ENCODE measurements around the gene BORCS6. TPM values are rescaled to one million over a fixed set of nuclear protein-coding genes. Genes with fewer than 3 reads are reported as not detected.

Gene BORCS6
- polyA plus RNA-seq, 4 donors: 7.9 to 13.8 (median 10.8) TPM

DNA sequence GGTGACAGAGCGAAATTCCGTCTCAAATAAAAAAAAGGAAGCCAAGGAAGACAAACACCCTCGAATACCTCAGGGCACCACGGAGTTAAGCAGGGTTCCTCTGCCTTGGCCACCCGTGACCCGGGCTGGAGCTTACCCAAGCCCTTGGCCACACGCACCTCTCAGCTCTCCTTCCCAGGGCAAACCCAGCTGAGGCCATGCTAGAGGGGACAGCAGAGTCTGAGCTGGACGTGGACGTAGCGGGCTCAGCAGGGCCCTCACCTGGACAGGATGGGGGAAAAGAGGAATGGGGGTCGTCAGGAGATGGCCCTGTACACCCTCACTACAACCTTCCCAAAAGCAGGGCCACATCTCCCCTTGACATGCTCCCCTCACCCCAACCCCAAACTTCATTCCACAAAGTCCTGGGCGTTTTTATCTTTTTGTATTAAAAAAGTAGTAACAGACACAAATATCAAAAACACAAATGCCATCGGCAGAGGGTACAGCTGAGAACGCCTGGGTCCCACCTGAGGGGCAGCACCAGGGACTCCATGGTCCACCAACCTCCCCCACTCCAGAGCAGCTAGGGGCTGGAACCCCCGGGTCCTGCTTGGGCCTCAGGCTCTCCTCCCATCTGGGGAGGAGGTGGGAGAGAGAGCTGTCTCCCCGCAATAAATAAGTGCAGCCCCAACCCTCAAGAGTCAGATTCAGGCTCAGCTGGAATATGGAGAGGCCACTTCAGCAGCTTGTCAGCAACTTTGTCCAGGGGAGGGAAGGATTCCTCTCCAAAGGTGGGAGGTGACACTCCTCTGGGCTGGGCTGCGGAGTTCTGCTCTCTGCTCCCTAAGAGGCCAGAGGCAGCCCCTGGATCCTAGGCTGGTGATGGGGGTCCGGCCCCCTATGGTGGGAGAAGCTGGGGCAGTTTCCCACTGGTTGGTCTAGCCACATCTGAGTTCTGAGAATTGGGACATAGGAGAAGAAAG lies 49.6 kb downstream of the BORCS6 start:
- H3K36me3 ChIP-seq (ENCODE audit: control insufficient read depth in 3 of 3, insufficient read depth in 2 of 3, low read depth in 1 of 3, low read length in 3 of 3): peaks cover 18 to 57% (median 30%) of the 10 kb centered on the region in 3 donors
- H3K27ac ChIP-seq (ENCODE audit: low read depth in 1 of 3, low read length in 2 of 3): peak overlapping the region in 1 of 3 donors; percentile 7
- no peak for DNase-seq
- no peaks in the 10 kb centered on the region for H3K27me3 ChIP-seq (ENCODE audit: control insufficient read depth in 3 of 3, insufficient read depth in 3 of 3, low read length in 3 of 3)
- no peak for FAIRE-seq
- peaks cover 0 to 16% (median 2%) of the 10 kb centered on the region in 3 donors for H3K4me1 ChIP-seq (ENCODE audit: control insufficient read depth in 3 of 3, insufficient read depth in 2 of 3, low read depth in 1 of 3, low read length in 2 of 3)
- 87 to 92% (median 90%) methylated on average over 18 of the region's 18 CpGs for whole genome bisulfite sequencing, 3 donors
- H3K4me3 ChIP-seq (ENCODE audit: low read depth in 1 of 3, low read length in 3 of 3): no peak overlapping the region
- H3K9me3 ChIP-seq (ENCODE audit: control insufficient read depth in 2 of 2, insufficient read depth in 1 of 2, low read depth in 1 of 2, low read length in 1 of 2): no peaks in the 10 kb centered on the region

DNA sequence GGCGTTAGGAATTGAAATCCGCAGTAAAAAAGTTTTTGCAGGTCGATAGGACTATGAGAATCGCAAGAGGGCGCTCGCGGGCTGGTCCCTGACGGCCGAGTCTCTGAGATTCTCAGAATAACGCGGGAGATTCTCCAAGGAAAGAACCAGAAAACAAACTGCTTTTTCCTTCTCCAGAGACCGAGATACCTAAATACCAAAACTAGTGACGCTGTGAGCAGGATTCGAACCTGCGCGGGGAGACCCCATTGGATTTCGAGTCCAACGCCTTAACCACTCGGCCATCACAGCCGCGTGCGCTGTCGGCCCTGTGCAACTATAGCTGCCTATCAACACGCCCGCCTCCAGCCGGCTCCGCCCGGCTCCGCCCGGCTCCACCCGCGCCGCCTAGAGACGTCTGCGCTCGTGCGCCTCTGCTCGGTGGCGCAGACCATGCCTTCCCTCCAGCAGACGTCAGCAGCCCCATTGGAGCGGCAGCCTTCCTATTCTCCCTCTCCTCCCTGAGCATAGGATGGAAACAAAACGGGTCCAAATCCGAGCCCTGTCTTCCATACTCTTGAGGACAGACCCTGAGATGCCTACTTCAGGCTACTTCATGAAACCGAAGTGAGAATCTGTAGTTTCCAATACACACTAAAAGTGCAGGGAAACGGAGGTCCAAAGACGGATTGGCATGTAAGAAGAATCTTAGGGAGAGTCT lies 51.2 kb downstream of the BORCS6 start:
- Histone ChIP-seq H3K9me3 (ENCODE audit: control insufficient read depth in 2 of 2, insufficient read depth in 1 of 2, low read depth in 1 of 2, low read length in 1 of 2) (no peaks in the 10 kb centered on the region), H3K4me1 (ENCODE audit: control insufficient read depth in 3 of 3, insufficient read depth in 2 of 3, low read depth in 1 of 3, low read length in 2 of 3) (peaks cover 0 to 16% (median 2%) of the 10 kb centered on the region in 3 donors), H3K27me3 (ENCODE audit: control insufficient read depth in 3 of 3, insufficient read depth in 3 of 3, low read length in 3 of 3) (no peaks in the 10 kb centered on the region), H3K4me3 (ENCODE audit: low read depth in 1 of 3, low read length in 3 of 3) (peak overlapping the region; percentile 23 to 62 (median 35)), H3K27ac (ENCODE audit: low read depth in 1 of 3, low read length in 2 of 3) (peak overlapping the region; percentile 84 to 98 (median 97)), H3K36me3 (ENCODE audit: control insufficient read depth in 3 of 3, insufficient read depth in 2 of 3, low read depth in 1 of 3, low read length in 3 of 3) (peaks cover 9 to 42% (median 18%) of the 10 kb centered on the region in 3 donors)
- DNase-seq (peak; percentile 95 to 98), FAIRE-seq (no peak)
- 0 to 1% (median 0%) methylated on average over 46 of the region's 46 CpGs for WGBS, 3 donors

- no peaks in the 10 kb centered on the region for H3K9me3 ChIP-seq (ENCODE audit: control insufficient read depth in 2 of 2, insufficient read depth in 1 of 2, low read depth in 1 of 2, low read length in 1 of 2)
- WGBS, 3 donors: 1% methylated on average over 7 of the region's 7 CpGs
- no peak for DNase-seq
- peaks cover 5 to 37% (median 14%) of the 10 kb centered on the region in 3 donors for H3K36me3 ChIP-seq (ENCODE audit: control insufficient read depth in 3 of 3, insufficient read depth in 2 of 3, low read depth in 1 of 3, low read length in 3 of 3)
- H3K4me1 ChIP-seq (ENCODE audit: control insufficient read depth in 3 of 3, insufficient read depth in 2 of 3, low read depth in 1 of 3, low read length in 2 of 3): peaks cover 0 to 16% (median 2%) of the 10 kb centered on the region in 3 donors
- H3K27me3 ChIP-seq (ENCODE audit: control insufficient read depth in 3 of 3, insufficient read depth in 3 of 3, low read length in 3 of 3): no peaks in the 10 kb centered on the region
- FAIRE-seq: no peak
- H3K27ac ChIP-seq (ENCODE audit: low read depth in 1 of 3, low read length in 2 of 3): peak overlapping the region in 2 of 3 donors; percentile 97 to 98
- H3K4me3 ChIP-seq (ENCODE audit: low read depth in 1 of 3, low read length in 3 of 3): peak overlapping the region in 1 of 3 donors; percentile 26
Measured at GRCh38 chr17:8138374-8138671, 51.7 kb downstream of the BORCS6 start.

Other genes starting within 250 kb of the BORCS6 start
- under 1 TPM in 1 of 4 donors, not detected in 3; 0.81 TPM for gene GUCY2D, start 187.6 kb downstream of the BORCS6 start, polyA plus RNA-seq
- 1 to 10 TPM in 2 of 4 donors, under 1 TPM in 2; 0.31 to 2.0 (median 1.2) TPM for gene ALOX15B, start 151.1 kb downstream of the BORCS6 start, polyA plus RNA-seq
- 1 to 10 TPM in 1 of 4 donors, under 1 TPM in 3; 0.45 to 3.0 (median 0.73) TPM for gene ALOX12B, start 102.5 kb downstream of the BORCS6 start, polyA plus RNA-seq
- 1 to 10 TPM in 1 of 4 donors, under 1 TPM in 1, not detected in 2; 0.13 to 1.6 TPM for gene ALOXE3, start 71.7 kb downstream of the BORCS6 start, polyA plus RNA-seq
- under 1 TPM in 1 of 4 donors, not detected in 3; 0.06 TPM for gene HES7, start 66.1 kb downstream of the BORCS6 start, polyA plus RNA-seq
- 10 to 100 TPM; 17.3 to 79.4 (median 54.0) TPM for gene PER1, start 37.8 kb downstream of the BORCS6 start, polyA plus RNA-seq
- gene VAMP2, start 27.2 kb downstream of the BORCS6 start, polyA plus RNA-seq: 10 to 100 TPM; 27.5 to 75.9 (median 46.7) TPM
- 10 to 100 TPM in 2 of 4 donors, 1 to 10 TPM in 1, under 1 TPM in 1; 0.89 to 14.9 (median 7.4) TPM for gene TMEM107, start 13.8 kb downstream of the BORCS6 start, polyA plus RNA-seq
- 10 to 100 TPM in 2 of 4 donors, 1 to 10 TPM in 2; 4.9 to 48.4 (median 14.3) TPM for gene AURKB, start 20.4 kb upstream of the BORCS6 start, polyA plus RNA-seq
- gene CTC1, start 57.9 kb upstream of the BORCS6 start, polyA plus RNA-seq: 10 to 100 TPM; 10.1 to 25.8 (median 16.5) TPM
- 10 to 100 TPM in 3 of 4 donors, 1 to 10 TPM in 1; 6.9 to 21.4 (median 13.6) TPM for gene PFAS, start 59.1 kb upstream of the BORCS6 start, polyA plus RNA-seq
- 10 to 100 TPM; 15.0 to 40.4 (median 24.2) TPM for gene RANGRF, start 98.5 kb upstream of the BORCS6 start, polyA plus RNA-seq
- 1 to 10 TPM; 1.8 to 4.9 (median 2.4) TPM for gene SLC25A35, start 105.2 kb upstream of the BORCS6 start, polyA plus RNA-seq
- gene ARHGEF15, start 120.1 kb upstream of the BORCS6 start, polyA plus RNA-seq: 10 to 100 TPM in 1 of 4 donors, 1 to 10 TPM in 2, under 1 TPM in 1; 0.22 to 13.6 (median 2.5) TPM
- gene ODF4, start 149.7 kb upstream of the BORCS6 start, polyA plus RNA-seq: not detected
- 1,000 to 10,000 TPM; 2,296 to 5,457 (median 3,880) TPM for gene RPL26, start 193.0 kb upstream of the BORCS6 start, polyA plus RNA-seq
- under 1 TPM in 1 of 4 donors, not detected in 3; 0.10 TPM for gene RNF222, start 207.6 kb upstream of the BORCS6 start, polyA plus RNA-seq
- 10 to 100 TPM; 24.7 to 33.0 (median 29.9) TPM for gene NDEL1, start 245.7 kb upstream of the BORCS6 start, polyA plus RNA-seq